Motor neuron (in vitro differentiated cells): ENCODE data around the gene KCNK18. TPM values are rescaled to one million over a fixed set of nuclear protein-coding genes. Genes with fewer than 3 reads are reported as not detected.

Source experiments
- ATAC-seq, 8 experiments: fragments of 200-7000 bp; cut with Tn5 transposase; replicated peaks in 6 of 8; 2 replicates each; pipeline ENCODE4 v1.8.0; 2021; ENCODE audit warnings: mild to moderate bottlenecking in 8 of 8, moderate library complexity in 8 of 8
- H3K27ac ChIP-seq, 2 donors: fragments of 250-450 bp; sonication (Bioruptor Pico); 2 replicates each; pipeline ENCODE4 v1.9.0; 2021; ENCODE audit warnings: antibody characterized with exemption in 2 of 2, mild to moderate bottlenecking in 2 of 2, moderate library complexity in 1 of 2
- H3K4me1 ChIP-seq, 2 donors: fragments of 250-450 bp; sonication (Bioruptor Pico); replicated peaks in 1 of 2; 2 replicates each; pipeline ENCODE4 v1.6.1; 2021; ENCODE audit warnings: antibody characterized with exemption in 2 of 2, mild to moderate bottlenecking in 2 of 2, moderate library complexity in 1 of 2
- H3K4me3 ChIP-seq, 5 donors: fragments of 250-450 bp; sonication (Bioruptor Pico); 2 replicates each; pipeline ENCODE4 v1.9.0; 2021; ENCODE audit warnings: antibody characterized with exemption in 5 of 5, mild to moderate bottlenecking in 5 of 5, moderate library complexity in 4 of 5
- WGBS, 10 experiments: fragments of 450-650 bp; shearing (Covaris generic); methylation state at CpG; one replicate each; pipeline ENCODE4 v1.0.0; 2022; 5-methylcytosine and 5-hydroxymethylcytosine counted together
- in situ Hi-C, 9 experiments: fragments of 400-800 bp; cut with MboI; loops; one replicate each; pipeline ENCODE4 v1.15.0; 2021; ENCODE audit warnings: low sequenced_read_pairs in 9 of 9, low pct_unique_long_range_greater_than_20kb in 2 of 9; ENCODE audit not compliant: unreplicated experiment in 9 of 9
- total RNA-seq, 8 experiments: library from RNA; unstranded; fragments of 300-600 nt; gene quantifications; 2 replicates each; pipeline versions ENCODE4 v1.2.3 to v1.2.4, GENCODE V29; 2022

KCNK18 gene
- total RNA-seq, 8 experiments from 2014 or later: 0.21 TPM; not detected in 7

DNA sequence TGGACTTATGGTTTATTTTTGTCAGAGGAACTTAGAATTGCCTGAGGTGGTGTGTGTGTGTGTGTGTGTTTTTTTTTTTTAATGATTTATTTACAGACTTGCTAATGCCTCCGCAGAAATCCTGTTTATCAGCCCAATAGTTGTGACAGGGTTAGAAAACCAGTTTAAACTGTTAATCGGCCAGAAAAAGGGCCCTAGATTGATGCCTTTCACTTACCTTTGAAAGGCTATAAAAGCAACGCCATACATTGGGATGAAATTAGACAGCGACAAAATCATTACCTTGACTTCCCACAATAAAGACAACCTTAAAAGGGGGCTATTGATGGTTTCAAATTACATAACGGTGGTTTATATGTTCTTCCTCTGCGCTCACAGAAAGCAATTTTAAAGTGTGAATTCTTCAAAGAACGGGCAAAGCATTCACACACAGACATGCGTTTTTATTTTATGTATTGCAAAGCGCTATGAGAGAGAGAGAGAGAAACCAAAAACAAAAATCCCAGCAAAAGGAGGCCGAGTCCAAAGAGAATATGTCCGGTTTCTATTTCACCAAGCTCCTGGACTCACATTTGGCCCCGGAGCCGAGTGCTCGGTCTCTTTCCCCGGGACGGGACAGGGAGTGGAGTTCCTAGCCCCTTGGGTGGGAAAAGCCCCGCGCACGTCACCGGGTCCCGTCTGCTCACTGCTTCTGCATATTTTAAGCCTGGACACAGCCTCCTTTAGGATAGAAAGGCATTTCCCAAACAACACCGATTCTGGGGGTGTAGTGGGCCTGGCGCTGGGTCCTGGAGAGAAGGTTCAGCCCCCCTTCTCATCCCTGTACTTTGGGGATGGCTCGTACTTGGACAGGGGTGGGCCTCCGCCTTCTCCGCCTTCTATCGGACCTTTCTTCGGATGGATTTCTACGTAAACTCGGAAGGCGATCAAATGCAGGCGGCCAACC is 32.4 kb upstream of the KCNK18 start:
- Histone ChIP-seq H3K4me1 (peaks cover 0 to 12% of the 10 kb centered on the region in 2 donors), H3K27ac (no peak overlapping the region), H3K4me3 (no peak overlapping the region)
- WGBS, 10 experiments: 0 to 36% (median 7%) methylated on average over 1 to 26 of the region's 32 CpGs; no CpG with 5 or more reads in 1 of the 10 experiments
- no peak for ATAC-seq
- in situ Hi-C loops: loop anchor here in 3 of 9 experiments (5.0 to 25.0 kb wide), 3 partner anchors 178 to 368 kb away; no protein-coding TSS in a partner anchor

DNA sequence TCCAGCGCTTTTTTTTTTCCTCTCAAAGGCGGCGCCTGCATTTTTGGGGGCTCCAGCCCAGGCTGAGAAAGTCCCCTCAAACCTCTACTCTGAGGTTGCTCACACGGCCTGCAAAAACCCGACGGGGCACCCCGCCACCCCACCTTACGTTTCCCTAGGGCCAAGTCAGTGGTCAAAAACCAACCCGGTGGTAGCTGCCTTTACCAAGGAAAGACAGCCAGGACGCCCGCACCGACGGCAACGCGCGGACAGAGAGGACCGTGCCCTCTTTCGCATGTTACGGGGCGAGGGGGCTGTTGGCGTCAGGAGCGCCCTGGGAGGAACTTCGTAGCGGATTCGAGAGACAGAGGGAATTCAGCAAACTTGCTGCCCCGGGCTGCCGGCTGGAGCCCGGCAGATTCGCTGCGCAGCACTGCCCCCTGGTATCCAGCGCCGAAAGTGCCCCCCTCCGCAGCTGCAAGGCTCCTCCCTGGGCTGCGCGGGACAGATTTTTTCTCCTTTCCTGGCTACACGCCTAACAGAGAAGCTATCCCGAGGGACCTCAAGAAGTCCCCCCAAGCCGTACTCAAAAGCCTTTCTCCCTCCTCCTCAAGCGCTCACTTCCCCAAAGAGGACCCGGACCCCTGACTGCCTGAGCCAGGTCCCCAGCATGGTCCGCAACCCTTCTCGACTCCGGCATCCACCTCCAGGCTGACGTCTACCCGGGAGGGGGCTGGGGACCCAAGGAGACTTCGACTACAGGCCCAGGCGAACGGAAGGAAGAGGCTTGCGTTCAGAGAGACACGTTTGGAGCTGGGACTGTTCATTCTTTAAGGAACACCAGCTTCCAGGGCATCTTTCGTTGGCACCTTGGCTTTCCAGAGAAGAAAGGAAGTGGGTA is 31.5 kb upstream of the KCNK18 start:
- H3K27ac ChIP-seq: no peak overlapping the region
- in situ Hi-C loops: loop anchor here in 3 of 9 experiments (5.0 to 25.0 kb wide), 3 partner anchors 178 to 368 kb away; no protein-coding TSS in a partner anchor
- peaks cover 0 to 12% of the 10 kb centered on the region in 2 donors for H3K4me1 ChIP-seq
- peak; percentile 46 to 73 (median 58) for ATAC-seq
- no peak overlapping the region for H3K4me3 ChIP-seq
- WGBS, 10 experiments: 0 to 10% (median 5%) methylated on average over 3 to 23 of the region's 51 CpGs; no CpG with 5 or more reads in 2 of the 10 experiments

DNA sequence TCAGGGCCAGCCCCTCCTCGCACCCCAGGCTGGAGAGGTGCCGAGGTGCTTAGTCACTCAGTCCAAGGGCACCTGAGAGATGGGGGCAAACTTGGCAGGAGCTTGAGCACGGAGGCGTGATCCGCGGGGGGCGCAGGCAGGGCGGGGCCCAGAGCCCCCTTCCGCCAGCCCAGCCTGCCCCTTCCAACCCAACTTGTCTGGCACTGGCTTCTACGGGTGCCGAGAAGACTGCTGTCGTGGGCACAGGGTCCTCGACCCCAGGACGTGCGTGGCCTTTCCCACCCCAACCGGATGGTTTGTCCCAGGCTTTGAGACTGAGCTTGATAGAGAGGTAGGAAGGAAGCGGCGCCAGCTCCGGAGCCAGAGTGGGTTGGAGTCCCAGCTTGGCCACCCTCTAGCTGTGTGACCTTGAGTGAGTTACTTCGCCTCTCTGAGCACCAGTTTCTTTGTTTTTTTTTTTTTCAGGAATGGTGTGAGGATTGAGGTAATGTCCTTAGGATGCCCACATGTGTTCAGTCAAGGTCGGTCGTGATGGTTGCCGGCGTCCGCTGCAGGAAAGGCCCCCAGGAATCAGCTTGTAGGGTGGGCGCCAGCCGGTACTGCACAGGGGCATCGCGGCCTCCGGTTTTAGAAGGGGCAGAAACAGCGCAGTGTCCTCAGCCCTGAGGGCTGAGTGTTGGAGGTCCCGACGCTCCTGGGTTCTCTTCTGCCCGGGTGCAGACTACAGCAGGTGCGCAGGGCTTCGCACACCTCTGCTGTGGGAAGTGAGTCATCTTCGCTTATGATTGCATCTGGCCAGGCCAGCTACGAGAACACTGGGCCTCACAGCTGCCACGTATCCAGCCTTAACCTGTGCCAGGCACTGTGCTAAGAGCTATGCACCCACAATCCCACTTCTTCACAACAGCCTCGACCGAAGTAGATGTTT is 30.6 kb upstream of the KCNK18 start:
- ATAC-seq: no peak
- H3K4me1 ChIP-seq: peaks cover 0 to 12% of the 10 kb centered on the region in 2 donors
- in situ Hi-C loops: loop anchor here in 3 of 9 experiments (5.0 to 25.0 kb wide), 3 partner anchors 179 to 369 kb away; no protein-coding TSS in a partner anchor
- no peak overlapping the region for H3K27ac ChIP-seq
- no peak overlapping the region for H3K4me3 ChIP-seq
- WGBS, 10 experiments: 0 to 38% (median 15%) methylated on average over 2 to 25 of the region's 41 CpGs; no CpG with 5 or more reads in 4 of the 10 experiments

DNA sequence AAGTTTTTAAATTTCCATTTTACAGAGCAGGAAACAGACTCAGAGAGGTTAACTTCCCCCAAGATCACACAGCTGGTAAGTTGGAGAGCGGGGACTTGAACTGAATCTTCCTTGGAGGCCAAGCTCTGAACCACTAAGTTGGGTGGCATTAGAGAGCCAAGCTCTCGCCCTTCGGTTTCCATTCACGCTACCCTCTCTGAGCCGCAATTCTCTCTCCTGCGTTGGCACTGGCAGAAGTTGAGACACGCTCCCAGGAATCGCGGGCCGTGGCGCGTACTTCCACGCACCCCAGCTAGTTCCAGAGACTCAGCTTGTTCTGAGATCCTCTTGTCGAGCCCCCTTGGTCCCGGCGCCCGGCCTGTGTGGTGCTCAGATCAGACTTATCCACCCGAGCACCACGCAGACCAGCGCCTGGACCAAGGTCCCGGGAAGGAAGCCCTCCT is 29.9 kb upstream of the KCNK18 start:
- peaks cover 0 to 11% of the 10 kb centered on the region in 2 donors for H3K4me1 ChIP-seq
- 16 to 71% (median 25%) methylated on average over 1 to 11 of the region's 21 CpGs; no CpG with 5 or more reads in 4 of the 10 experiments for WGBS, 10 experiments
- in situ Hi-C loops: loop anchor here in 3 of 9 experiments (5.0 to 25.0 kb wide), 3 partner anchors 180 to 370 kb away; no protein-coding TSS in a partner anchor
- H3K27ac ChIP-seq: no peak overlapping the region
- ATAC-seq: no peak
- no peak overlapping the region for H3K4me3 ChIP-seq

DNA sequence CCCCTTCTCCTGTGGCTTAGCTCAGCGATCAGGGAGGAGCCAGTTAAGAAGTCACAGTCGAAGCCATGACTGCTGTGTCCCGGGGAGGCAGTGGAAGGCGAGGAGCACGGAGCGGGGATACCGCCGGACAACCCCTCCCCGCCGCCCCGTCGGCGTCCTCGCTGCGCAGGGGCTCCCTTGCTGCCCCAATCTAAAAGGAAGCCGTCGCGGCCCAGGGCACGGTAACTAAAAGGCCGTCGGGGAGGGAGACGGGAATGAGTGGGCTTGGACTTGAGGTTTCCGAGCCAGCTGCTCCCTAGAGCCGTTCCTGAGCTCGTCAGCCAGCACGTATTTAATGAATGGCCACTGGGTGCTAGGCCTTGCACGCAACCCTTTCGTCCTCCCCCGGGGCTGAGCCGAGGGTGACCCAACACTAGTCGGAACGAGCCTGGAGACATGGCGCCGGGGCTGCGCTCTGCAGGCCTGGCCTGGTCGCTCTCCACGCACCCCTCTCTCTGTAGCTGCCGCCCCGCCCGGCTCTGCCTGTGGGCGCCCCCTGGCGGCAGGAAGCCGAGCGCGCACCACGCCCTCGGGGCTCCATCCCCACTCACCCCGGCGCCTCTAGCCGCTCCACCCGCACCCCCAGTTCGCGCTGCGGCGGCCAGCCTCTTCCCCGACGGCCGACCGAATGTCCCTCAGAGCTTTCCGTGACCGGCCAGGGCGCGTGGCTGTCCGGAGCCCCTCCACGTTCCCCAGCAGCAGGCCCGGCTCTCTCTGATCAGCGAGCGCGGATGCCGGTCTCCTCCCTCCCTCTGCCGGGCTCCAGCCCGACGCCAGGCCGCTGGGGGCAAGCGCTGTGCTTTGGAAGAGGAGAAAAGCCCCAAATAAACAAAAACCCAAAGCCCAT is 29.3 kb upstream of the KCNK18 start:
- no peak overlapping the region for H3K27ac ChIP-seq
- in situ Hi-C loops: loop anchor here in 3 of 9 experiments (5.0 to 25.0 kb wide), 3 partner anchors 181 to 371 kb away; no protein-coding TSS in a partner anchor
- 0 to 5% (median 0%) methylated on average over 2 to 5 of the region's 75 CpGs; no CpG with 5 or more reads in 4 of the 10 experiments for WGBS, 10 experiments

DNA sequence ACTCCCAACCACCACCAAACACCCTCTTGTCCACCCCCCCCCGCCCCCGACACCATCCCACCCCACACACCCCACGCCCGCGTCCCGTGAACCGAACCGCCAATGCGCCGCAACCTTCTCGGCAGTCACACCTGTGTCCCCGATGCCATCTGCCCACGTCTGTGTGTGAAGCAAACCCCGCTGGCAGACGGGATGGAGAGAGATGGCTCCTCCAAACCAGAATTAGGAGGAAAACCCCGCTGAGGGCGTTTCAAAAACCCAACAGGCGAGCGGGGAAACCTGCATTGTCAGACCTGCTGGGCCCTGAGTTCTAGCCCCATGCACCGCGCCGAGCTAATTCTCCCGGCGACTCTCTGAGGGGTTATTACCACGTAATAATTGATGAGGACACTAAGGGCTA is 28.6 kb upstream of the KCNK18 start:
- no peak overlapping the region for H3K27ac ChIP-seq
- peaks cover 0 to 2% of the 10 kb centered on the region in 2 donors for H3K4me1 ChIP-seq
- H3K4me3 ChIP-seq: no peak overlapping the region
- ATAC-seq: no peak
- WGBS, 10 experiments: 0 to 7% (median 0%) methylated on average over 1 to 8 of the region's 25 CpGs; no CpG with 5 or more reads in 4 of the 10 experiments
- in situ Hi-C loops: loop anchor here in 3 of 9 experiments (5.0 to 25.0 kb wide), 3 partner anchors 181 to 371 kb away; no protein-coding TSS in a partner anchor

More for the DNA sequence above, 29.3 kb upstream of the KCNK18 start:
- H3K4me3 ChIP-seq: peak overlapping the region in 3 of 5 donors; percentile 9 to 20 (median 17)
- ATAC-seq: peak; percentile 83 to 93 (median 88)
- peaks cover 0 to 4% of the 10 kb centered on the region in 2 donors for H3K4me1 ChIP-seq

DNA sequence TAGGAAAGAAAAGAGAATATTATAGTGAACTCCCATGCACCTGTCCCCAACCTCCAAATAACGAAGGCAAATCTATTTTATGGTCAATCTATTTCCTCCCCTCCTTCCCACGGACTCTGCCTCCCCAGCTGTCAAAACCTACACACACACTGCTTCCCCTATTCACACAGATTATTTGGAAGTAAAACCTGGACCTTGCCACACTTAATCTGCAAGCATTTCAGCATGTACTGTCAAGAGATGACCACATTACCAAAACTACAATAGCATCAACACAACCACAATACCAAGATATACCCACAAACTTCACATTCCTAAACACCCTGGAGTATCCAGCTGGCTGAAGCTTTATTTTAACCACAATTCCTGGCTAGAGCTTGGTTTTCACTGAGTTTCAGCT is 27.8 kb upstream of the KCNK18 start:
- H3K27ac ChIP-seq: no peak overlapping the region
- 32 to 57% (median 42%) methylated on average over 1 to 2 of the region's 2 CpGs; no CpG with 5 or more reads in 5 of the 10 experiments for WGBS, 10 experiments
- H3K4me1 ChIP-seq: peaks cover under 1 to 2% of the 10 kb centered on the region in 2 donors
- no peak for ATAC-seq
- in situ Hi-C loops: loop anchor here in 3 of 9 experiments (5.0 to 25.0 kb wide), 3 partner anchors 182 to 372 kb away; no protein-coding TSS in a partner anchor
- no peak overlapping the region for H3K4me3 ChIP-seq

DNA sequence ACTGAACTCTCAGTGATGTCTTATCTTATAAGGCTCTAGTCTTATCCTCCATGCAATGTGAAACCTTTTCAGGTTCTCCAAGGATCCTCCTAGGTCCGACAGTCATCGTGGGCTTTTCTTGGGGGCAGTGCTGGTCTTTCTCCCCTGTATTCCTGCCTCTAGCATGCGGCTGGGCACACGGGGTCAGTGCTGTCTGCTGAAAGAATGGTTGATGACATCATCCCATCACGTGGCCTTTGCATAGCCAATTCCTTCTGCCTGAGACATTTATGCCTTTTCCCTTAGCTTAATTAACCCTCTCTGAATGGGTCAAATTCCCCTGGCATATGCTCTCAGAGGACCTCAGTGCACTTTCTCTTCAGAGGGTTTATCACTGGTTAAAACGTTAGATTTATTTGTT is 27.0 kb upstream of the KCNK18 start:
- WGBS, 10 experiments: 0 to 36% (median 0%) methylated on average over 1 to 6 of the region's 6 CpGs; no CpG with 5 or more reads in 2 of the 10 experiments
- H3K4me3 ChIP-seq: no peak overlapping the region
- peak in 1 of 8 experiments; percentile 3 for ATAC-seq
- H3K27ac ChIP-seq: no peak overlapping the region
- H3K4me1 ChIP-seq: peaks cover 0 to 4% of the 10 kb centered on the region in 2 donors
- in situ Hi-C loops: loop anchor here in 7 of 9 experiments (5.0 to 25.0 kb wide), 5 partner anchors 183 to 375 kb away; no protein-coding TSS in a partner anchor

DNA sequence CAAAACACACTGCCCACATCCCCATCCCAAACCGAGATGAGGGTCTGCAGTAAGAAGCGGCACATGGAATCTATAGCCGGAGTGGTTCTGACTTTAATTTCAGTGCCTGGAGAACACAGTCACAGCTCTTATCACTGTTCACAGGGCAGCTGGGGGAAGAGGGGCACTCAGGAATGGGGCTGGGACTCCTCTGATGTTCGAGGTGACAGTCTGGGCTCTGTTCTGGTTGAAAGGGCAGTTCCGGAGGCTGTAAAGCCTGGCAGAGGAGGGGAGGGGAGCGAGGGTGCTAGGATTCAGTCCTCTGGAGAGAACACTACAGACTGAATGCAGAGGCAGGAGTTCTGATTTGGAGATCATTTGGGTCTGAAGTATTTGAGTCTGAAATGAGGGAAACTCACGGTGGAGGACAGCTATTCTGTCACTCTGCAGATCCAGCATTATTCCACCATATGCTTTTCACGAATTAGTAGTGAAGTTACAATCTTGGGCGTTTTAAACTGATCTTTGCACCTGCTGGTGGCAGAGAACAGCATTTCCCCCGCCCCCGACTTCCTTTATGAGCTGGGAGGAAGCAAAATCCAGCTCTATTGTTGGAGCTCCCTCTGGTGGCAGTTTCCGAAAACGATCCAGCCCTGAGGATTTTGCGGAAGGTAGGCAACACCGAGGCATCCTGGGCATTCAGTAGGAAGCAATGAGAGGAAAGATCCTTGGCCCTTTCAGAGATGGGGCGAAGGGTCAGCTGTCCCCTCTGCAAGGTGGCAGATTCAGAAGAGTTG is 22.7 kb upstream of the KCNK18 start:
- Histone ChIP-seq H3K4me3 (peak overlapping the region; percentile 24 to 35 (median 30)), H3K27ac (no peak overlapping the region), H3K4me1 (peaks cover 0 to 4% of the 10 kb centered on the region in 2 donors)
- ATAC-seq: peak; percentile 77 to 90 (median 82)
- WGBS, 10 experiments: 0 to 30% (median 4%) methylated on average over 1 to 11 of the region's 16 CpGs; no CpG with 5 or more reads in 1 of the 10 experiments
- in situ Hi-C loops: loop anchor here (5.0 to 25.0 kb wide), 5 partner anchors 187 to 380 kb away; no protein-coding TSS in a partner anchor
